ENCODE measurements around the gene MMP14. TPM values are rescaled to one million over a fixed set of nuclear protein-coding genes. Genes with fewer than 3 reads are reported as not detected.

The MMP14 gene
- total RNA-seq, 3 donors from 2014 or later (not counting 1 experiment from before 2014, with no cell fraction given) = 1.2 to 1.7 (median 1.4) TPM

GRCh38 chr14:22887990-22888378 is 51.6 kb downstream of the MMP14 start:
- no peak overlapping the region for H3K4me3 ChIP-seq (ENCODE audit: low read length)
- Mint-ChIP-seq H3K27me3 (ENCODE audit: low read depth in 2 of 2) (peaks cover 0 to 3% of the 10 kb centered on the region in 2 donors), H3K4me1 (peaks cover 36 to 58% of the 10 kb centered on the region in 2 donors), H3K36me3 (no peaks in the 10 kb centered on the region), H3K27ac (peak overlapping the region; percentile 74 to 85), H3K9me3 (no peaks in the 10 kb centered on the region), H3K4me3 (peak overlapping the region; percentile 91)
- H3K36me3 ChIP-seq (ENCODE audit: control insufficient read depth, insufficient read depth, low read length) = no peaks in the 10 kb centered on the region
- WGBS (ENCODE audit: insufficient coverage) = 54% methylated on average over 5 of the region's 5 CpGs
- intact Hi-C loops (cut with micrococcal nuclease) = loop anchor here (2.0 kb wide), 2 partner anchors 17 to 31 kb away; partner anchors contain the start of genes LRP10 and RBM23
- H3K9me3 ChIP-seq (ENCODE audit: control insufficient read depth, insufficient read depth, low read length) = no peaks in the 10 kb centered on the region
- DNase-seq = peak in 1 of 2 donors; percentile 53
- no peak for ATAC-seq
- H3K4me1 ChIP-seq (ENCODE audit: control insufficient read depth, insufficient read depth, low read length) = peaks cover 34% of the 10 kb centered on the region
- H3K27ac ChIP-seq (ENCODE audit: low read length) = peak overlapping the region; percentile 72
- no peaks in the 10 kb centered on the region for H3K27me3 ChIP-seq (ENCODE audit: control insufficient read depth, insufficient read depth, low read length)
- TF ChIP-seq CTCF (IDR thresholded peaks at IDR 0.05) = no peak

- H3K4me3 ChIP-seq (ENCODE audit: low read length) = no peak overlapping the region
- peak overlapping the region in 1 of 2 donors; percentile 85 for H3K27ac Mint-ChIP-seq
- TF ChIP-seq CTCF (IDR thresholded peaks at IDR 0.05) = no peak
These were observed 52.3 kb downstream of the MMP14 start for GRCh38 chr14:22888662-22889061.

GRCh38 chr14:22890416-22890815 is 54.0 kb downstream of the MMP14 start:
- DNase-seq (no peak), ATAC-seq (no peak)
- H3K4me3 Mint-ChIP-seq = no peak overlapping the region
- no peaks in the 10 kb centered on the region for H3K9me3 Mint-ChIP-seq
- intact Hi-C loops (cut with micrococcal nuclease) = no loop called here
- no peaks in the 10 kb centered on the region for H3K36me3 Mint-ChIP-seq
- Histone ChIP-seq H3K27me3 (ENCODE audit: control insufficient read depth, insufficient read depth, low read length) (no peaks in the 10 kb centered on the region), H3K4me3 (ENCODE audit: low read length) (no peak overlapping the region), H3K36me3 (ENCODE audit: control insufficient read depth, insufficient read depth, low read length) (no peaks in the 10 kb centered on the region), H3K4me1 (ENCODE audit: control insufficient read depth, insufficient read depth, low read length) (peaks cover 30% of the 10 kb centered on the region), H3K27ac (ENCODE audit: low read length) (no peak overlapping the region), H3K9me3 (ENCODE audit: control insufficient read depth, insufficient read depth, low read length) (no peaks in the 10 kb centered on the region)
- H3K4me1 Mint-ChIP-seq = peaks cover 30 to 34% of the 10 kb centered on the region in 2 donors
- H3K27ac Mint-ChIP-seq = no peak overlapping the region
- no peaks in the 10 kb centered on the region for H3K27me3 Mint-ChIP-seq (ENCODE audit: low read depth in 2 of 2)
- TF ChIP-seq CTCF (IDR thresholded peaks at IDR 0.05) = no peak
- WGBS (ENCODE audit: insufficient coverage) = 91% methylated on average over 1 of the region's 1 CpG

More at GRCh38 chr14:22888662-22889061, 52.3 kb downstream of the MMP14 start:
- no peaks in the 10 kb centered on the region for H3K36me3 ChIP-seq (ENCODE audit: control insufficient read depth, insufficient read depth, low read length)
- H3K27ac ChIP-seq (ENCODE audit: low read length) = peak overlapping the region; percentile 72
- Mint-ChIP-seq H3K9me3 (no peaks in the 10 kb centered on the region), H3K4me3 (no peak overlapping the region), H3K4me1 (peaks cover 36 to 51% of the 10 kb centered on the region in 2 donors), H3K36me3 (no peaks in the 10 kb centered on the region), H3K27me3 (ENCODE audit: low read depth in 2 of 2) (no peaks in the 10 kb centered on the region)
- 56% methylated on average over 2 of the region's 4 CpGs for WGBS (ENCODE audit: insufficient coverage)
- intact Hi-C loops (cut with micrococcal nuclease) = no loop called here
- no peak for ATAC-seq
- peaks cover 30% of the 10 kb centered on the region for H3K4me1 ChIP-seq (ENCODE audit: control insufficient read depth, insufficient read depth, low read length)
- no peaks in the 10 kb centered on the region for H3K9me3 ChIP-seq (ENCODE audit: control insufficient read depth, insufficient read depth, low read length)
- DNase-seq = peak in 1 of 2 donors; percentile 56
- H3K27me3 ChIP-seq (ENCODE audit: control insufficient read depth, insufficient read depth, low read length) = no peaks in the 10 kb centered on the region

- DNase-seq = no peak
- Histone ChIP-seq H3K4me3 (ENCODE audit: low read length) (no peak overlapping the region), H3K4me1 (ENCODE audit: control insufficient read depth, insufficient read depth, low read length) (peaks cover 14% of the 10 kb centered on the region), H3K27me3 (ENCODE audit: control insufficient read depth, insufficient read depth, low read length) (no peaks in the 10 kb centered on the region), H3K9me3 (ENCODE audit: control insufficient read depth, insufficient read depth, low read length) (no peaks in the 10 kb centered on the region), H3K27ac (ENCODE audit: low read length) (no peak overlapping the region), H3K36me3 (ENCODE audit: control insufficient read depth, insufficient read depth, low read length) (no peaks in the 10 kb centered on the region)
- intact Hi-C loops (cut with micrococcal nuclease) = no loop called here
- WGBS (ENCODE audit: insufficient coverage) = 94% methylated on average over 7 of the region's 7 CpGs
- no peak for TF ChIP-seq CTCF (IDR thresholded peaks at IDR 0.05)
- ATAC-seq = no peak
- no peaks in the 10 kb centered on the region for H3K27me3 Mint-ChIP-seq (ENCODE audit: low read depth in 2 of 2)
- H3K36me3 Mint-ChIP-seq = no peaks in the 10 kb centered on the region
- no peak overlapping the region for H3K27ac Mint-ChIP-seq
- H3K4me3 Mint-ChIP-seq = no peak overlapping the region
- no peaks in the 10 kb centered on the region for H3K9me3 Mint-ChIP-seq
- peaks cover 13 to 17% of the 10 kb centered on the region in 2 donors for H3K4me1 Mint-ChIP-seq
These were observed 56.1 kb downstream of the MMP14 start for GRCh38 chr14:22892488-22892887.

Data from natural killer cell (primary cell).